ENCODE results near the gene MAST4.

Gene MAST4

DNA sequence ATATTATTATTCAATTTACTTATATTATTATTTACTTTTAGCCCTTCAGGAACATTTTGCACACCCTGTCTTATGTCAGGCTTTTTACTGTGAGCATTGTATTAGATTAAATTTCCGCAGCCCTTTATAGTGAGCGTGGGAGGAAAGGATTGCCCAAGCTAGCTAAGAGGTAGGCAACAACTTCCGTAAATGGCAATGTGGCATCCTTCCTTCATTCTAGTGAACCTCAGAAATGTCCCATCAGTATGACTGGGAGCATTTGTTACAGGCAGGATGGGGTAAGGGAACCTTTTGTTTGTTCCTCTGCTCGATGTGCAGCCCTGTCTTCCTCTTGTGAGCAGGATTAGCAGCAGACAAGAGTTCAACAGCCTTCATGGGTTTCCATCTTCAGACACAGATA lies 606.6 kb downstream of the MAST4 start:
- H3K9ac ChIP-seq (ENCODE audit: low read length): no peak overlapping the region
- peaks cover 5% of the 10 kb centered on the region; the same call in 1 of the 2 replicates for H3K27me3 ChIP-seq (replicated peaks; ENCODE audit: insufficient read depth, low read length)
- H3K4me1 ChIP-seq (ENCODE audit: low read length): peaks cover 16% of the 10 kb centered on the region
- no peak overlapping the region for H2AFZ ChIP-seq (ENCODE audit: low read length)
- H4K20me1 ChIP-seq (ENCODE audit: insufficient read depth, low read length): no peaks in the 10 kb centered on the region
- no peak overlapping the region for H3K27ac ChIP-seq (ENCODE audit: low read length)
- H3K9me3 ChIP-seq (replicated peaks; ENCODE audit: insufficient read depth, low read length): no peaks in the 10 kb centered on the region
- TF ChIP-seq, protein P1, sequence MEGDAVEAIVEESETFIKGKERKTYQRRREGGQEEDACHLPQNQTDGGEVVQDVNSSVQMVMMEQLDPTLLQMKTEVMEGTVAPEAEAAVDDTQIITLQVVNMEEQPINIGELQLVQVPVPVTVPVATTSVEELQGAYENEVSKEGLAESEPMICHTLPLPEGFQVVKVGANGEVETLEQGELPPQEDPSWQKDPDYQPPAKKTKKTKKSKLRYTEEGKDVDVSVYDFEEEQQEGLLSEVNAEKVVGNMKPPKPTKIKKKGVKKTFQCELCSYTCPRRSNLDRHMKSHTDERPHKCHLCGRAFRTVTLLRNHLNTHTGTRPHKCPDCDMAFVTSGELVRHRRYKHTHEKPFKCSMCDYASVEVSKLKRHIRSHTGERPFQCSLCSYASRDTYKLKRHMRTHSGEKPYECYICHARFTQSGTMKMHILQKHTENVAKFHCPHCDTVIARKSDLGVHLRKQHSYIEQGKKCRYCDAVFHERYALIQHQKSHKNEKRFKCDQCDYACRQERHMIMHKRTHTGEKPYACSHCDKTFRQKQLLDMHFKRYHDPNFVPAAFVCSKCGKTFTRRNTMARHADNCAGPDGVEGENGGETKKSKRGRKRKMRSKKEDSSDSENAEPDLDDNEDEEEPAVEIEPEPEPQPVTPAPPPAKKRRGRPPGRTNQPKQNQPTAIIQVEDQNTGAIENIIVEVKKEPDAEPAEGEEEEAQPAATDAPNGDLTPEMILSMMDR (IDR thresholded peaks at IDR 0.05; ENCODE audit: low read length): no peak
- TF ChIP-seq EZH2 (optimal IDR thresholded peaks at IDR 0.05; ENCODE audit: low read depth, low read length): no peak
- TF ChIP-seq EZH2phosphoT487 (IDR thresholded peaks at IDR 0.05; ENCODE audit: low read length): no peak
- H3K4me3 ChIP-seq (ENCODE audit: low read length): no peak overlapping the region
- DNase-seq: no peak
- H3K9me2 ChIP-seq (replicated peaks; ENCODE audit: insufficient read depth, low read length): no peaks in the 10 kb centered on the region
- H3F3A ChIP-seq (ENCODE audit: insufficient read depth, low read length): peaks cover 8% of the 10 kb centered on the region
- H3K79me2 ChIP-seq (ENCODE audit: low read length): no peaks in the 10 kb centered on the region
- H3K36me3 ChIP-seq (replicated peaks; ENCODE audit: insufficient read depth, low read length): no peaks in the 10 kb centered on the region
- H3K4me2 ChIP-seq (ENCODE audit: low read depth, low read length): no peak overlapping the region

DNA sequence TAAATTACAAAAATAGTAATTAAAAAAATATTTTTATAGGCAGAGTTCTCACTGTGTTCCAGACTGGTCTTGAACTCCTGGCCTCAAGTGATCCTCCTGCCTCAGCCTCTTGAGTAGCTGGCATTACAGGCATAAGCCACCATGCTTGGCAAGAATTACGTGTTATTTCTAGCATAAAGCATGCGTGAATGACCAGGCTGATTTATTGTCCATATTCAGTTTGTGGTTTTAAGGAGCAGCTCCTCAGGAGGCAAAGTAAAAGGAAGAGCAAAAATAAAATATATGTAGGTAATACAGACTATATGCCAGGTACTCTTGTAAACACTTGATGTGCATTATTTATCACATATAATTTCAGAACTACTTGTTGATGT lies 607.5 kb downstream of the MAST4 start:
- H3K79me2 ChIP-seq (ENCODE audit: low read length): no peaks in the 10 kb centered on the region
- no peak overlapping the region for H2AFZ ChIP-seq (ENCODE audit: low read length)
- peaks cover 5% of the 10 kb centered on the region; the same call in 1 of the 2 replicates for H3K27me3 ChIP-seq (replicated peaks; ENCODE audit: insufficient read depth, low read length)
- no peak for TF ChIP-seq EZH2phosphoT487 (IDR thresholded peaks at IDR 0.05; ENCODE audit: low read length)
- no peak for TF ChIP-seq EZH2 (optimal IDR thresholded peaks at IDR 0.05; ENCODE audit: low read depth, low read length)
- TF ChIP-seq, protein P1 (IDR thresholded peaks at IDR 0.05; ENCODE audit: low read length): no peak
- H3K4me2 ChIP-seq (ENCODE audit: low read depth, low read length): no peak overlapping the region
- no peak for DNase-seq
- no peak overlapping the region for H3K9ac ChIP-seq (ENCODE audit: low read length)
- no peaks in the 10 kb centered on the region for H3K36me3 ChIP-seq (replicated peaks; ENCODE audit: insufficient read depth, low read length)
- no peaks in the 10 kb centered on the region for H3K9me3 ChIP-seq (replicated peaks; ENCODE audit: insufficient read depth, low read length)
- peaks cover 8% of the 10 kb centered on the region for H3F3A ChIP-seq (ENCODE audit: insufficient read depth, low read length)
- H3K27ac ChIP-seq (ENCODE audit: low read length): no peak overlapping the region
- no peaks in the 10 kb centered on the region for H4K20me1 ChIP-seq (ENCODE audit: insufficient read depth, low read length)
- H3K4me3 ChIP-seq (ENCODE audit: low read length): no peak overlapping the region
- H3K9me2 ChIP-seq (replicated peaks; ENCODE audit: insufficient read depth, low read length): no peaks in the 10 kb centered on the region
- H3K4me1 ChIP-seq (ENCODE audit: low read length): peaks cover 16% of the 10 kb centered on the region

DNA sequence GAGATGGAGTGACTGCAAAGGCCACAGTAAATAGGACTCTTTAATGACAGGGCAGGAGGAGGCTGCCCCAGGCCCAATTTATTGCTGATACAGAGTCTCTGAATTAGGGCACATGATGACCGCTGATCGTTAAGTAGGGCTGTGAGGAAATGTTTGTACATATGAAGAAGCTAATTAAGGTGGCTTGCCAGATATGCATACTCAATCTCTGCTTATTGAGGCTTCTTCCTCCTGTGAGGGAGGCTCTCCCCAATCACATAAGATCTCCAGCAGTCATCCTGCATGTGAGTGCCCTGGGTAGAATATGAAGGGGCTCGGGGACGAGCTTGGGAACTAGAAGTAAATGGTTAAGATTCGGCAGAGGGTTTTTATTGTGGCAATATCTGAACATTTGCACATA lies 608.6 kb downstream of the MAST4 start:
- TF ChIP-seq, protein P1 (IDR thresholded peaks at IDR 0.05; ENCODE audit: low read length): no peak
- TF ChIP-seq EZH2phosphoT487 (IDR thresholded peaks at IDR 0.05; ENCODE audit: low read length) (no peak), EZH2 (optimal IDR thresholded peaks at IDR 0.05; ENCODE audit: low read depth, low read length) (no peak)
- H3K4me1 ChIP-seq (ENCODE audit: low read length): peaks cover 16% of the 10 kb centered on the region
- no peaks in the 10 kb centered on the region for H3K9me3 ChIP-seq (replicated peaks; ENCODE audit: insufficient read depth, low read length)
- no peak overlapping the region for H3K9ac ChIP-seq (ENCODE audit: low read length)
- DNase-seq: no peak
- H2AFZ ChIP-seq (ENCODE audit: low read length): no peak overlapping the region
- peaks cover 8% of the 10 kb centered on the region for H3F3A ChIP-seq (ENCODE audit: insufficient read depth, low read length)
- H3K79me2 ChIP-seq (ENCODE audit: low read length): no peaks in the 10 kb centered on the region
- H3K4me2 ChIP-seq (ENCODE audit: low read depth, low read length): no peak overlapping the region
- H3K27ac ChIP-seq (ENCODE audit: low read length): no peak overlapping the region
- no peaks in the 10 kb centered on the region for H4K20me1 ChIP-seq (ENCODE audit: insufficient read depth, low read length)
- H3K36me3 ChIP-seq (replicated peaks; ENCODE audit: insufficient read depth, low read length): no peaks in the 10 kb centered on the region
- H3K9me2 ChIP-seq (replicated peaks; ENCODE audit: insufficient read depth, low read length): no peaks in the 10 kb centered on the region
- no peak overlapping the region for H3K4me3 ChIP-seq (ENCODE audit: low read length)
- peaks cover 5% of the 10 kb centered on the region; the same call in 1 of the 2 replicates for H3K27me3 ChIP-seq (replicated peaks; ENCODE audit: insufficient read depth, low read length)

All from MM.1S (cell line).